ENCODE measurements around the gene EMX1.
A peak's percentile ranks its signal among the peaks of the same experiment; 100 is the strongest.

Gene EMX1

GRCh38 chr2:72955228-72956049 is 38.1 kb downstream of the EMX1 start:
- DNase-seq, result no peak
- Mint-ChIP-seq H3K4me1 (ENCODE audit: low read depth in 2 of 2) (peaks cover 39 to 42% of the 10 kb centered on the region in 2 donors), H3K27me3 (no peaks in the 10 kb centered on the region), H3K4me3 (peak overlapping the region; percentile 93 to 95), H3K9me3 (no peaks in the 10 kb centered on the region), H3K27ac (peak overlapping the region; percentile 97 to 98), H3K36me3 (ENCODE audit: insufficient read depth) (peaks cover 3% of the 10 kb centered on the region)
- no peak for ATAC-seq (replicated peaks)

GRCh38 chr2:72956050-72956395 is 38.7 kb downstream of the EMX1 start:
- Mint-ChIP-seq H3K9me3 (no peaks in the 10 kb centered on the region), H3K4me3 (no peak overlapping the region), H3K27ac (peak overlapping the region; percentile 97 to 98), H3K4me1 (ENCODE audit: low read depth in 2 of 2) (peaks cover 42 to 47% of the 10 kb centered on the region in 2 donors), H3K36me3 (ENCODE audit: insufficient read depth) (peaks cover 3% of the 10 kb centered on the region), H3K27me3 (no peaks in the 10 kb centered on the region)
- DNase-seq (no peak), ATAC-seq (replicated peaks) (no peak)

GRCh38 chr2:72956936-72957335 is 39.6 kb downstream of the EMX1 start:
- no peaks in the 10 kb centered on the region for H3K9me3 Mint-ChIP-seq
- peak overlapping the region; percentile 4 to 67 for H3K27ac Mint-ChIP-seq
- DNase-seq, result no peak
- no peak overlapping the region for H3K4me3 Mint-ChIP-seq
- no peaks in the 10 kb centered on the region for H3K27me3 Mint-ChIP-seq
- peaks cover 42 to 47% of the 10 kb centered on the region in 2 donors for H3K4me1 Mint-ChIP-seq (ENCODE audit: low read depth in 2 of 2)
- peaks cover 3% of the 10 kb centered on the region for H3K36me3 Mint-ChIP-seq (ENCODE audit: insufficient read depth)
- no peak for ATAC-seq (replicated peaks)

- DNase-seq (no peak), ATAC-seq (replicated peaks) (no peak)
- H3K27me3 Mint-ChIP-seq, result no peaks in the 10 kb centered on the region
- peak overlapping the region; percentile 61 to 73 for H3K27ac Mint-ChIP-seq
- peaks cover 34 to 36% of the 10 kb centered on the region in 2 donors for H3K4me1 Mint-ChIP-seq (ENCODE audit: low read depth in 2 of 2)
- H3K4me3 Mint-ChIP-seq, result no peak overlapping the region
- peaks cover 4% of the 10 kb centered on the region for H3K36me3 Mint-ChIP-seq (ENCODE audit: insufficient read depth)
- H3K9me3 Mint-ChIP-seq, result no peaks in the 10 kb centered on the region
Observed at GRCh38 chr2:72958542-72959385, 41.4 kb downstream of the EMX1 start.

- H3K4me1 Mint-ChIP-seq (ENCODE audit: low read depth in 2 of 2), result peaks cover 27 to 28% of the 10 kb centered on the region in 2 donors
- peaks cover 4% of the 10 kb centered on the region for H3K36me3 Mint-ChIP-seq (ENCODE audit: insufficient read depth)
- H3K27me3 Mint-ChIP-seq, result no peaks in the 10 kb centered on the region
- H3K27ac Mint-ChIP-seq, result peak overlapping the region; percentile 61 to 73
- H3K4me3 Mint-ChIP-seq, result no peak overlapping the region
- H3K9me3 Mint-ChIP-seq, result no peaks in the 10 kb centered on the region
- DNase-seq, result no peak
- no peak for ATAC-seq (replicated peaks)
Observed at GRCh38 chr2:72959554-72959953, 42.2 kb downstream of the EMX1 start.

- Mint-ChIP-seq H3K4me3 (no peak overlapping the region), H3K9me3 (no peaks in the 10 kb centered on the region), H3K36me3 (ENCODE audit: insufficient read depth) (peaks cover 4% of the 10 kb centered on the region), H3K27me3 (no peaks in the 10 kb centered on the region), H3K4me1 (ENCODE audit: low read depth in 2 of 2) (peaks cover 19 to 20% of the 10 kb centered on the region in 2 donors), H3K27ac (peak overlapping the region; percentile 61 to 73)
- no peak for DNase-seq
- ATAC-seq (replicated peaks), result no peak
Observed at GRCh38 chr2:72959995-72960981, 43.0 kb downstream of the EMX1 start.

GRCh38 chr2:72961036-72961720 is 43.9 kb downstream of the EMX1 start:
- Mint-ChIP-seq H3K4me1 (ENCODE audit: low read depth in 2 of 2) (peaks cover 18 to 19% of the 10 kb centered on the region in 2 donors), H3K4me3 (no peak overlapping the region), H3K9me3 (no peaks in the 10 kb centered on the region), H3K27me3 (no peaks in the 10 kb centered on the region), H3K27ac (peak overlapping the region; percentile 9 to 73), H3K36me3 (ENCODE audit: insufficient read depth) (peaks cover 4% of the 10 kb centered on the region)
- DNase-seq, result no peak
- no peak for ATAC-seq (replicated peaks)

GRCh38 chr2:72961853-72962468 is 44.6 kb downstream of the EMX1 start:
- H3K27me3 Mint-ChIP-seq, result no peaks in the 10 kb centered on the region
- H3K27ac Mint-ChIP-seq, result peak overlapping the region in 1 of 2 donors; percentile 9
- H3K36me3 Mint-ChIP-seq (ENCODE audit: insufficient read depth), result peaks cover 4% of the 10 kb centered on the region
- H3K4me1 Mint-ChIP-seq (ENCODE audit: low read depth in 2 of 2), result peaks cover 13 to 16% of the 10 kb centered on the region in 2 donors
- no peak overlapping the region for H3K4me3 Mint-ChIP-seq
- no peak for DNase-seq
- H3K9me3 Mint-ChIP-seq, result no peaks in the 10 kb centered on the region
- no peak for ATAC-seq (replicated peaks)

- Mint-ChIP-seq H3K27ac (no peak overlapping the region), H3K27me3 (no peaks in the 10 kb centered on the region)
Observed at GRCh38 chr2:72962911-72963310, 45.6 kb downstream of the EMX1 start.

GRCh38 chr2:72963423-72964145 is 46.3 kb downstream of the EMX1 start:
- no peak for ATAC-seq (replicated peaks)
- Mint-ChIP-seq H3K27me3 (no peaks in the 10 kb centered on the region), H3K4me1 (ENCODE audit: low read depth in 2 of 2) (peaks cover 5 to 8% of the 10 kb centered on the region in 2 donors), H3K4me3 (no peak overlapping the region), H3K9me3 (no peaks in the 10 kb centered on the region), H3K36me3 (ENCODE audit: insufficient read depth) (peaks cover 4% of the 10 kb centered on the region), H3K27ac (no peak overlapping the region)
- no peak for DNase-seq

More at GRCh38 chr2:72962911-72963310, 45.6 kb downstream of the EMX1 start:
- no peak for DNase-seq
- Mint-ChIP-seq H3K9me3 (no peaks in the 10 kb centered on the region), H3K4me1 (ENCODE audit: low read depth in 2 of 2) (peaks cover 9 to 13% of the 10 kb centered on the region in 2 donors), H3K4me3 (no peak overlapping the region), H3K36me3 (ENCODE audit: insufficient read depth) (peaks cover 4% of the 10 kb centered on the region)
- no peak for ATAC-seq (replicated peaks)

GRCh38 chr2:72964146-72964525 is 46.8 kb downstream of the EMX1 start:
- no peak for ATAC-seq (replicated peaks)
- Mint-ChIP-seq H3K27me3 (no peaks in the 10 kb centered on the region), H3K9me3 (no peaks in the 10 kb centered on the region), H3K27ac (no peak overlapping the region), H3K4me1 (ENCODE audit: low read depth in 2 of 2) (peaks cover 5 to 8% of the 10 kb centered on the region in 2 donors), H3K36me3 (ENCODE audit: insufficient read depth) (peaks cover 4% of the 10 kb centered on the region), H3K4me3 (no peak overlapping the region)
- no peak for DNase-seq

GRCh38 chr2:72965016-72965415 is 47.7 kb downstream of the EMX1 start:
- H3K4me1 Mint-ChIP-seq (ENCODE audit: low read depth in 2 of 2), result peaks cover 5% of the 10 kb centered on the region in 2 donors
- H3K27ac Mint-ChIP-seq, result no peak overlapping the region
- no peak for DNase-seq
- no peaks in the 10 kb centered on the region for H3K9me3 Mint-ChIP-seq
- no peak for ATAC-seq (replicated peaks)
- H3K36me3 Mint-ChIP-seq (ENCODE audit: insufficient read depth), result peaks cover 4% of the 10 kb centered on the region
- no peak overlapping the region for H3K4me3 Mint-ChIP-seq
- H3K27me3 Mint-ChIP-seq, result no peaks in the 10 kb centered on the region

Data from effector memory CD8-positive, alpha-beta T cell (primary cell).